LNCaP clone FGC (cell line): ENCODE data around the gene NAP1L5.
A peak's percentile ranks its signal among the peaks of the same experiment; 100 is the strongest.

Experiments
- DNase-seq: peaks from one replicate; pipeline ENCODE4 v3.0.0-alpha.2; 2011; ENCODE audit warnings: low read depth
- H3K4me3 ChIP-seq: 2 replicates; pipeline ENCODE4 v1.5.1; 2011; ENCODE audit warnings: mild to moderate bottlenecking, low read depth, low read length, control low read depth
- TF ChIP-seq, protein P1 (sequence below): IDR thresholded peaks from 2 replicates; pipeline ENCODE4 v1.5.1; 2012; ENCODE audit warnings: mild to moderate bottlenecking; ENCODE audit not compliant: control insufficient read depth, insufficient read depth; ENCODE audit errors: extremely low read depth

NAP1L5 gene, protein sequence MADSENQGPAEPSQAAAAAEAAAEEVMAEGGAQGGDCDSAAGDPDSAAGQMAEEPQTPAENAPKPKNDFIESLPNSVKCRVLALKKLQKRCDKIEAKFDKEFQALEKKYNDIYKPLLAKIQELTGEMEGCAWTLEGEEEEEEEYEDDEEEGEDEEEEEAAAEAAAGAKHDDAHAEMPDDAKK

DNA sequence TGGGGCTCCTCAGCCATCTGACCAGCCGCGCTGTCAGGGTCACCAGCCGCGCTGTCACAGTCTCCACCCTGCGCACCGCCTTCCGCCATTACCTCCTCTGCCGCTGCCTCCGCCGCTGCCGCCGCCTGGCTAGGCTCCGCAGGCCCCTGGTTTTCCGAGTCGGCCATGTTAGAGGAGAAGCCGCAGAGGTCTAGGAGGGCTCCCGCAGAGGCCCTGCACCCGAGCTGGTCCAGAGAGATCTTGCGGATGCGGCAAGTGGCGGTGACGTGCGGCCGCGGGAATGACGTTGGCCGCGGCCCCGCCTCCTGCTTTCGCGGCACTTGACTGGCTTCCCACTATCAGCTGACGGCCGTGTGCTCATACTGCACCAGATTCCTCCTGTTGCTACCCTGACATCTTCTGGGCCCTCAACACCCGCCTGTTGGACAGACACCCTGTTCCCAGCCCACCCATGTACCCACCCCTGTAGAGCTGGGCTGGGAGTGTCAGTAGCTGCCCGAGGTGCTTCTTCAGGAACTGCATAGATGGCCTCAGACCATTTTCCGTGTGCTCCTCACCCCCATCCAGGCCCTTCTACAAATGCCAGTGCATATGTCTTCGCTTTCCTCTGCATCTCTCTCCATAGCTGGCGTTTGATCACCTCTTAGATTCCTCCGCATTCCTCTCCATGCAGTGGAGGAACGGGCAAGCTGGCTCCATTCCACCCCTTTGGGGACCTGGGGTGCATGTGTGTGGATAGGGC lies at the start of gene NAP1L5:
Gene NAP1L5 (minus strand): TSS at position 242 of the 742 bp plus-strand sequence. CDS start 75 bp downstream, at position 167.
- DNase-seq = no peak
- H3K4me3 ChIP-seq = peak within 1 kb of the TSS; percentile 49

DNA sequence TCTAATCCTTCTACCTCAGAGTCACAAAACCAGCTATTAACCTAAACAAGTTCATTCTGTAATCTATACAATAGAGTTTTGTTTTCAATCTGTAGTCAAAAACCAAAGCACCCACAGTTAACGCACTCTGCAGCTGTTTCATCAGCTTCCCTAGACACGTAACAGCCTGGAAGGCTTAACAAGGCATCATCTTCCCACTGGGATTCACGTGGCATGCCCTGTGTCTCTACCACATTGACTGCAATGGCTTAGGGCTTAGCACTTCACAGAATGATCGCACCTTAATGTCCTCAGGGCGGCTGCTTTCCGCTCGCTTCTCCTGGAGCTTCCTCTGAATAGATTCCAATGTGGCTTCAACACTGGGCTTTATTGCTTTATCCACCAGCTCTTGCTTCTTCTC lies 49.7 kb upstream of the NAP1L5 start:
- no peak overlapping the region for H3K4me3 ChIP-seq
- DNase-seq = no peak
- TF ChIP-seq, protein P1, sequence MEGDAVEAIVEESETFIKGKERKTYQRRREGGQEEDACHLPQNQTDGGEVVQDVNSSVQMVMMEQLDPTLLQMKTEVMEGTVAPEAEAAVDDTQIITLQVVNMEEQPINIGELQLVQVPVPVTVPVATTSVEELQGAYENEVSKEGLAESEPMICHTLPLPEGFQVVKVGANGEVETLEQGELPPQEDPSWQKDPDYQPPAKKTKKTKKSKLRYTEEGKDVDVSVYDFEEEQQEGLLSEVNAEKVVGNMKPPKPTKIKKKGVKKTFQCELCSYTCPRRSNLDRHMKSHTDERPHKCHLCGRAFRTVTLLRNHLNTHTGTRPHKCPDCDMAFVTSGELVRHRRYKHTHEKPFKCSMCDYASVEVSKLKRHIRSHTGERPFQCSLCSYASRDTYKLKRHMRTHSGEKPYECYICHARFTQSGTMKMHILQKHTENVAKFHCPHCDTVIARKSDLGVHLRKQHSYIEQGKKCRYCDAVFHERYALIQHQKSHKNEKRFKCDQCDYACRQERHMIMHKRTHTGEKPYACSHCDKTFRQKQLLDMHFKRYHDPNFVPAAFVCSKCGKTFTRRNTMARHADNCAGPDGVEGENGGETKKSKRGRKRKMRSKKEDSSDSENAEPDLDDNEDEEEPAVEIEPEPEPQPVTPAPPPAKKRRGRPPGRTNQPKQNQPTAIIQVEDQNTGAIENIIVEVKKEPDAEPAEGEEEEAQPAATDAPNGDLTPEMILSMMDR = no peak

More for the DNA sequence above, at the start of gene NAP1L5:
- TF ChIP-seq, protein P1 = no peak

DNA sequence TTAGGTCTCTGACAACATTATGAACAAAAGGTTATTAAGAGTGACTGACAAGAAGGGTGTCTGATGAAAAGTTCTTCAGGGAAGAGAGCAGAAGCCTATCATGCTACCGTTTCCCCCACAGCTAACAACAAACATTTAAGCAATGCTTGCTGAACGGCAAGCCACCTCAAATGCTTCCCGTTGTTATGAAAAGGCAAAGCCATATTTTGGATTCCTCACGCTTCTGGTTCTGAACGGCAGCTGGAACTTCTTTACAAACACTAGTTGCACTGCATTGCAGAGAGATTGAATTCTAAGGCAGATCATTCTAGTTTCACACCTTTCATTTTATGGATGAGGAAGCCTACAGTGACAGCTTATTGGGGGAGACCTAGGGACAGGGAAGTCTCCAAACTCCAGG lies 48.6 kb upstream of the NAP1L5 start:
- no peak for DNase-seq

DNA sequence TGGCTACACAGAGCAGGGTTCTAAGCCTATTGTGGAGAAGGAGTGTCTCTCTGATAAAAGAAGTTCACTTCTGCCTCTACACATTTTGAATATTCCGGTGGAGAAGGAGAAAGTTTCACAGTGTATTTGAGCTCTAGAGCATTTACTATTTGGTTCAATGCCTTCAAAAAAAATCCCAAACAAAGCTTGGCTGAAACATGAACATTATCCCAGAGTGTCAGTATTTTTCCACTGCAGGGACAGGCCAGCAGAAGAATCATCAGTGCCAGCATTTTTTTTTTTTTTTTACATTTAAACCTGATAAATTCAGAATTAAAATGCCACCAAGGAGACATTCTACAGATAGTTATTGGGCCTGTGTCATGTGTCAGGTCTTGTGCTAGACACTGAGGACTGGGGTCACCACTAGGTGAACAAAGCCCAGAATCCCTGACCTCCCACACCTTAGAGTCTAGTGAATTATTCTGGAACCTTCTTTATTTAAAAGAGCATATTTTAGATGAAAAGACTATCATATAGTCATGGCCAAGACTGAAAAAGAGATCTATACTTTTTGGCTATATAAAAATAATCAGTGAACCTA lies 48.0 kb upstream of the NAP1L5 start:
- H3K4me3 ChIP-seq = no peak overlapping the region
- DNase-seq = no peak
- TF ChIP-seq, protein P1 = no peak

More for the DNA sequence above, 48.6 kb upstream of the NAP1L5 start:
- H3K4me3 ChIP-seq = no peak overlapping the region
- TF ChIP-seq, protein P1 = no peak

DNA sequence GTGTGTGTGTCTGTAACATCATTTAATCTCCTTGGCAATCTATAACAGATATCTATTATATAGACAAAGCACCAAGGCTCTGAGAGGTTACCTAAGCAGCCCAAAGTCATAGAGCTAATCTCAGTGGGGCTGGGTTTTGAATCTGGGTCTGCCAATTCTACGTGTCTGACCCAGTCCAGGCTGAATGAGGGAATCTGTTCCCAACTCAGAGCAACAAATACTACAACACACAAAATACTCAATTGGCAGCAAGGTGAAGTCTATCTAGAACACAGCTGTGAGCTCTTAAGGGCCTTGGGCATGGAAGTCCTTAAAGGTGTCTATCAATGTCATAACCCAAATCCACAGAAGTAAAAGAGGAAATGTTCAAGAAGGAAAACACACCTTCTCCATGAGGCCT lies 47.5 kb upstream of the NAP1L5 start:
- DNase-seq = no peak
- TF ChIP-seq, protein P1 = no peak
- H3K4me3 ChIP-seq = no peak overlapping the region

DNA sequence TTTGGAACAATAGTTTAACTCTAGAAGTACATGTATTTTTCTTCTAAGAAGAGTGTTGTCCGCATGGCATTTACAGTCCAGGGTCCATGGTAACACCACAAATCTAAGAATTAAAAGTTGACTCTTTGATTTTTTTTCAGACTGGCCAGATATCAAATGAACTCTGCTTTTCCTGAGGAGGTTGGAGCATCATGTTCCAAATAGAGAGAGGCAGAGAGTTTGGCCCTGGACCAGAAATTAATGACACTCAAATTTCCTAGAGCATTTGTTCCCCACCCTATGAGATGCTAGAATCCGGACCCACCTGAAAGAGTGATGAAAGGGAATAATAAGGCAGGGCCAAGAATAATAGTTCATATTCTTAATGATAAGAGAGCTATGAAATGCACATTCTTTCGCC lies 47.0 kb upstream of the NAP1L5 start:
- no peak for DNase-seq
- TF ChIP-seq, protein P1 = no peak

More for the DNA sequence above, 47.0 kb upstream of the NAP1L5 start:
- H3K4me3 ChIP-seq = no peak overlapping the region
